ENCODE results near the gene TMEM141.
A peak's percentile ranks its signal among the peaks of the same experiment; 100 is the strongest.
"Not testable (repeated sequence)": the region's sequence is repeated elsewhere in the genome, so short reads cannot be mapped to it uniquely, and the experiment has no call there.

TMEM141 gene

DNA sequence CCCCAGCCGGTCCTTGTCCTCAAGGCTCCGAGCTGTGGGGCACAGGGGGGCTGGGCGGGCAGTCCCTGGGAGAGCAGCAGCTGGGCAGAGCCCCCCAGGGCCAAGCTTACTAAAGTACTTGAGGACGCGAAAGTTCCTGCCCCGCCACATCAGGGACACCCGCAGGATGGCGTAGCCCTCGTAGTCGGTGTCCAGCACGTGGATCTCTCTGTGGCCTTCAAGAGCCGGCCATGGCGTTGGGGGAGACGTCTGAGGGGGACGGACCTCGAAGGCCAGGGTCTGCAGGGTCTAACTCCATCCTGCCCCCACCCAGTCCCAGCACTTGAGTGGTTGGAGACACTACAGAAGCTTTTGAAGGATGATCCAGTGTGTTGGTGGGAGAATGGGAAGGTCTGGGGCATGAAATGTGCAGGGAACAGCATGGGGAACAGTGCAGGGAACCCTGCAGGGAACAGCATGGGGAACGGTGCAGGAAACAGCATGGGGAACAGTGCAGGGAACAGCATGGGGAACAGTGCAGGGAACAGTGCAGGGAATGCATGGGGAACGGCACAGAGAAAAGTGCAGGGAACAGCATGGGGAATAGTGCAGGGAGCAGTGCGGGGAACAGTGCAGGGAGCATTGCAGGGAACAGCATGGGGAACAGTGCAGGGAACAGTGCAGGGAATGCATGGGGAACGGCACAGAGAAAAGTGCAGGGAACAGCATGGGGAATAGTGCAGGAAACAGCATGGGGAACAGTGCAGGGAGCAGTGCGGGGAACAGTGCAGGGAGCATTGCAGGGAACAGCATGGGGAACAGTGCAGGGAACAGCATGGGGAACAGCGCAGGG, 35.6 kb upstream of the TMEM141 start:
- not testable (repeated sequence) for DNase-seq

DNA sequence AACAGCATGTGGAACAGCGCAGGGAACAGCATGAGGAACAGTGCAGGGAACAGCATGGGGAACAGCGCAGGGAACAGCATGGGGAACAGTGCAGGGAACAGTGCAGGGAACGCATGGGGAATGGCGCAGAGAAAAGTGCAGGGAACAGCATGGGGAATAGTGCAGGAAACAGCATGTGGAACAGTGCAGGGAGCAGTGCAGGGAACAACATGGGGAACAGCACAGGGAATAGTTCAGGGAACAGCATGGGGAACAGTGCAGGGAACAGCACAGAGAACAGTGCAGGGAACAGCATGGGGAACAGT, 35.1 kb upstream of the TMEM141 start:
- DNase-seq = no peak

DNA sequence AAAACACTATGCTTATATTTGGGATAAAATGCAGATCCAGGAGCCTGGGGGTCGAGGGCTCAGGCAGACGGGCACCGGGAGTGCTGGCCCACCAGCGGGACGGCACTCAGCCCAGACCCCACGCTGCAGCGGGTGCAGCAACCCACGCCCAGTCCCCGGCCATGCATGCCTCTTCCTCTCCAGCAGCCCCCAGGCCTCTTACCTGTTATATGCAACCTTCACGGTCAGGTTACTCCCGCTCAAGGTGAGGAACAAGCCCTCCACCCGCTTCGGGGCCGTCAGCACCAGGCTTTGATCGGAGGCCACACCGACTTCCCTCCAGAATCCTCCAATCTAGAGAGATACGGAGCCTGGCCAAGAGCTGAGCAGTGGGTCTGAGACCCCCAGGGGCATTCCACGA, 34.3 kb upstream of the TMEM141 start:
- DNase-seq = no peak

DNA sequence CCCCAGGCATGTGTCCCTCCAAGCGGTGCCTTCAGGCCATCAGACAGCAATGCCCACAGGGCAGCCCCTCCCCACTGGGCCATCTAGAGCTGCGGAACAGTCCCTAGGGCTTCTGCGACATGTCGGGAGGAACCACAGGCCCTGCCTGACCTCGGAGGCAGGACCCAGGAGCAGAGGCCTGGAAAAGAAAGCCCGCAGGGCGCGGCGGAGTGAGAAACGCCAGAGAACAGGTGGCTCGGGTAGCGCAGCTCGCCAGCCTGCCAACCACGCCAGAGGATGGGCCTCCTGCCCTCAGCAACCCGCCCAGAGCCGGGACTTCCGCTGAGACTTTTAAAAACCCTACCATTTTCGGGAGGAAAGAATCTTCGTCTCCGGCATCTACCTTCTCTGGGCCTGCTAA, 33.8 kb upstream of the TMEM141 start:
- no peak for DNase-seq

DNA sequence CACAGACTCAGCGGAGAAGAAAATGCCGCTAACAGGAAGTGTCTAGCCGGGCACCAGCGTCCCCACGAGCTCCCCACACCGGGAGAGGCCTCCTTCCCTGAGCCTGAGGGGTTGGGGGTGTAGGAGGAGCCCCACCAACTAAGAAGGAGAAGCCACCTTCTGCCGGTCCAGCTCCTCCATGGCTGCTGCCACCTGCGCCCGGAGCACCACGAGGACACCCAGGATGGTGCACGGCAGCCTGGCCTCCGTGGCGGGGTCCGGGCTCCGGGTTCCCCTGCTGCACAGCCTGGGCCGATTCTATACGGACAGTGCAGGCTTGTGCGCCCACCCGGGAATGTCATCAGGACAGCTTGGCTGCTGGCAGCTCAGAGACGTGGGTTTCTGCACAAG, 33.4 kb upstream of the TMEM141 start:
- no peak for DNase-seq

DNA sequence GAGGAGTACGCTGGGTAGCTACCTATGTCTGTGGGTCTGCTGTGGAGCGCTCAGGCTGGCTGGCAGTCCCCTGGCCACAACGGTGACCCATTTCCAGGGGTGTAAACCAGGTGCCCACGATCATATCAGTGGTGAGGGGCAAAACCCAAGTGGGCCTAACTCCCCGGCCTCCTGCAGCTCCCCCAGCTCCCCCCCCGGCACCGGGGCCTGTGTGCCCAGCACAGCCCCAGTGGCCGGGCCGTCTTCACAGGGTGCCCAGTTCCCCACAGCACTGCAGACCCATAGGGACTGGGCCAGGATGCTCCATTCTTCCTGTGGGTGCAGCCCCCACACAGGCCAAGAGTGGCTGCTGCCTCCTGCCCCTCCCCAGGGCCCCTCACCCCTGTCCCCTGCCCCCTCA, 32.1 kb upstream of the TMEM141 start:
- no peak for DNase-seq

DNA sequence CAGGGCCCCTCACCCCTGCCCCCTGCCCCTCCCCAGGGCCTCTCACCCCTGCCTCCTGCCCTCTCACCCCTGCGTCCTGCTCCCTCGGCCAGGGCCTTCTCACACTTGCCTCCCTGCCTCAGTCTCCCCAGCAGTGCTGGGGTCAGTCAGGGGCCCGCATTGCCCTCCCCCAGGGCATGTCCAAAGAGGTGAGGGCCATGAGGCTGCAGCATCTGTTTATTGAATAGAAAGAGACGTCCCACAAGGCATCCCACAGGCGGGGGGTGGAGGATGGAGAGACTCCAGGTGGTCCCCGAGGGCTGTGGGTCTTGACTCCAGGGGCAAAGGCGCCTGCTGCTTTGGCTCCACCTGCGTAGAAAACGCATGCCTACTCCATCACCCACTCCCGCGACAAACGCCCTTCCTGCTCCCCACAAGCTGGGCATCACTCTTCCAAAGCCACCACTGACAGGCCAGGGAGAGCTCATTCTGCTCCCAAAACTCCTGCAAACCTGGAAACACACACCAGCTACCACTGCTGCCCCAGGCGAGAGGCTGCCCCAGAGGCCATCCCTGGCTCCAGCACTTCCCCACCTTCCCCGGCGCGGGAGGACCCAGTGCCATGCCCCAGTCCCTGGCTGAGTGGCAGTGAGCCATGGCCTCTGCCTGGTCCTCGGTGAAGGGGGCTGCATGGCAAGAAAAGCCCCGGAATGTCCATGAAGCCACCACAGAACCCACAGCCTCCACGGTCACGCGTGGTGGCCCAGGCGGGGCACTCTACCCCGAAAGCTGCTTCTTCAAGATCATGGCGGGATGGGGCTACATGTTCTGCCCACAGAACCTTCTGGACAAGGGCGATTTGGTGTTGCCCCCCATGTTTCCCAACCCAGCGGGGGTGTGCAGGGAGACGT, 31.5 kb upstream of the TMEM141 start:
- no peak for DNase-seq

DNA sequence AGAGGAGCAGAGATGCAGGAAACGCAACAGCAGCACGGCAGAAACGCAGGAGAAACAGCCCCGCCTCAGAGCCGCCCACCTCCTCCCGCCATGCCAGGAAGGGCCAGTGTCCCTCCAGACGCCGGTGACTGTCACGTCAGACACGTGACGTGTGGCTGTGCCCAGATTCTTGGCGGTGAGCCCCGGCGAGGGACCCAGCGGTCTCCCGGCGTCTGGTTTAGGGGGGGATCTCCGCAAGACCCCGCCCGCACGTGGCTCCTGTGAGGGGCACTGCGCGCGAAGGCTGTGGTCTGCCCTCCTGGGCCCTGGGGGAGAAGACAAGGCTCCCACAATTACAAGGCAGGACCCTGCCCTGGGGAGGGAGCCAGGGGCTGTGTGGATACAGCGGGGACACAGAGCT, 30.7 kb upstream of the TMEM141 start:
- no peak for DNase-seq

DNA sequence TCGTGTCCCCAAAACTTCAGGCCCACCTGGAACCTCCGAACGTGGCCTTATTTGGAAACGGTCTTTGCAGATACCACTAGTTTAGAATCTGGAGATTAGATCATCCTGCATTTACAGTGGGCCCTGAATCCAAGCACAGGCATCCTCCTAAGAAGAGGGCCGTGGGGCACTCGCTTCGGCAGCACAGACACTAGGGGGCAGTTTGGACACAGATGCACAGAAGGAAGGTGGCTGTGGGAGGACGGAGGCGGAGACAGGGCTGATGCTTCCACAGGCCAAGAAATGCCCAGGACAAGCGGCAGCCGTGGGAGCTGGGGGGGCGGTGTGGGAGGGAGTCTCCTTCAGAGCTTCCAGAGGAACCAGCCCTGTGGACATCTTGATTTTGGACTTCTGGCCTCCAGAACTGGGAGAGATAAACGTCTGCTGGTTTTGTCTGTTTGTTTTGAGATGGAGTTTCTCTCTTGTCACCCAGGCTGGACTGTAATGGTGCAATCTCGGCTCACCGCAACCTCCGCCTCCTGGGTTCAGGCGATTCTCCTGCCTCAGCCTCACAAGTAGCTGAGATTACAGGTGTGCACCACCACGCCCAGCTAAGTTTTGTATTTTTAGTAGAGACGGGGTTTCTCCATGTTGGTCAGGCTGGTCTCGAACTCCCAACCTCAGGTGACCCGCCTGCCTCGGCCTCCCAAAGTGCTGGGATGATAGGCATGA, 30.2 kb upstream of the TMEM141 start:
- DNase-seq = peak; percentile 83

DNA sequence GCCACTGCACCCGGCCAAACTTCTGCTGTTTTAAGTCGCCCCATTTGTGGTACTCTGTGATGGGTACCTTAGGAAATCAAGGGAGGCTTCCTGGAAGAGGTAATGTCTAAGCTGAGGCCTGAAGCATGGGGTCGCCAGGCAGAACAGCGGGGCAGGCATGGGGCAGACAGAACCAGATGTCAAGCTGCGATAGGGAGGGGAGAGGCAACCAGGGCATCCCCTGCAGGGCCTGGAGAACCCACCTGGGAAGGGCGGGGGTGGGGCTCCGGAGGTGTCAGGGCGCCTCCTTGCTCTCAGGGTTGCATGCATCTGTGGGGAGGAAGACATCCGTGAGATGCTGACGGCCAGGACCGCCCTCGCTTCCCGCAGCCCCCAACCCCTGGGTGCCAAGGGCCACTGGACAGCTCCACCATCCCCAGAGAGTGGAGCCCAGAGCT, 29.6 kb upstream of the TMEM141 start:
- DNase-seq = no peak

DNA sequence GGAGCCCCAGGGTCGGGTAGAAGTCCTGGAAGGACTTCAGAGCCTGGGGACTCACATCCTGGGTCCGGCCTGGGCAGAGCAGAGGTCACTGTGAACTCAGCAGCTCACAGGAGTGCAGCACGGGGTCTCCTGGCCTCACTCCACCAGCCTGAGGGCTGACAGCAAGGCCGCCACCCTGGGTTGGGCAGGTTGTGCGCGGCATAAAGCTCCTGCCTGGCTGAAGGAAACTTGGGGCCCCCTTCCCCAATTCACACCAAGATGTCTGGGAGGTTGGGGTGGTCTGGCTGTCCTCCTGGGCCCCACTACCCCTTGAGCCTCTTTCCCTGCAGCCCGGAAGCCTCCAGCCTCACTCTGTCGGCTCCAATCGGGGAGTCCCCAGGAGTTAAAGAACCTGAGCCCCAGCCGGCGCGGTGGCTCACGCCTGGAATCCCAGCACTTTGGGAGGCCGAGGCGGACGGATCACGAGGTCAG, 28.9 kb upstream of the TMEM141 start:
- DNase-seq = no peak

DNA sequence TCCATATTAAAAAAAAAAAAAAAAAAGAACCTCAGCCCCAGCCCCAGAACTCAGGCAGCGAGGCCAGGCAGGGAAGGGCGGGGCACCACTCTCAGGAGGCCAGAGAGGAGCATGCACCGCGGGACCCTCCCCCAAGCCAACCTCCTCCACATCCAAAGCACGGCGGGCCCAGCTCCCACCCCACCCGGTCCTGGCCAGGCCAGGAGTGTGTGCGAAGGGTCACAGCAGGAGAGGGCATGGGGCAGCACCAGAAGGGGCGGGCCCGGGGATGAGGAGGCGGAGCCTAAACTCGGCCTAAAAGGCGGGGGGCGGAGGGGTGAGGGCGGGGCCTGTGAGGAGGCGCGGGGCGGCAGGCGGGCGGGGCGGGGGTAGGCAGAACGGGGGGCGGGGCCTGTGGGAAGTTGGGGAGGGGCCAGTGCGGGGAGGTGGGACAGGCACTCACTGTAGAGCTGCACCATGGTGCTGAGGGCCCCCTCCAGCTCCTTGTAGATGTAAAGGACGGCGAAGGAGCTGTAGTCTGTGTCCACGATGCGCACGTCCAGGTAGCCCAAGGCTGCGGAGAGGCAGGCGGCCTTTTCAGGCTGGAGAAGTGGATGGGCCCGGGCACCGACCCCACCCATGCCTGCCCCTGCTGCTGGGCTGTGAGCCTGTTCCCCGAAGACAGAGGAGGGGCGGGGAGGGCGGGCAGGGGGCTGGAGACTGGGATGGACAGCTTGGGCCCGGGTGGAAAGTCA, 28.1 kb upstream of the TMEM141 start:
- DNase-seq = peak; percentile 92

DNA sequence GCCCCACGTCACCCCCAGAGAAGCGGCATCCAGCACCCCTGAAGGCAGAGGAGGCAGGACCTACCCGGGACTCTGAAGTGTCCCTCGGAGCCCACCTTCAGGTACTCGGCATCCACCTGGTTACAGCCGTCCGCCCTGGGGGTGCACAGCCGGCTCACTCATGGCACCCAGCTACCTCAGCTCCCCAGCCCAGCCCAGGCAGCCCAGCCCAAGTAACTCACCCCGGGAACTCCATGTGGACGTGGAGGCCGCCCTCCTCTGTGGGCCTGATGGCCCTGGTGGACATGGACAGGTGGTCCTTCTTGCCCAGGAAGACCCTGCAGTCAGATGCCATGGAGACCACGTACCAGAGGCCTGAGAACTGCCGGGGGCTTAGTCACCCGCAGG, 27.5 kb upstream of the TMEM141 start:
- no peak for DNase-seq

DNA sequence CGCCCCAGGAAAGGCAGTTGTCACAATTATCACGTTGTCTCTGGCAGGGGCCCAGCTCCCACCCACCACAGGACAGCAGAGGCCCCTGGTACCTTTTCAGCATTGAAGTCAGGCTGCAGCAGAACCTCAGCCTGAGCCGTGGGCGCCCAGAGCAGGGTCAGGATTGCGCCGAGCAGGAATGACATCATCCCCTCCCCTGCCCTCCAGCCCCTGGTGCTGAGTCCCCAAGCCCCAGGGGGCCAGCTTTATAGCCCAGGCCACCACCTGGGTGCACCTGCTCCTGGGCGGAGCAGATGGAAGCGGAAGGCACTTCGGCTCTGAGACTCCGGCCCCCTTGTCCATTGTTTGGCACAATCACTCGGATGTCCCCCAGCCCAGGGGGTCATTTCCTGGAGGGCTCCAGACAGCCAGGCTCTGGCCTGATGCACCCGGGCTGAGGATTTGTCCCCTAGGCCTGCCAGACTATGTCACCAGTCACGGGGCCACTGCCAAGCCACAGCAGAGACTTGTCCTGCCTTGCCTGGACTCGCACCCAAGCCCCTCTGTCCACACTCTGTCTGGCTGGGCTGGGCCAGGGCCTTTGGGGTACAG, 26.7 kb upstream of the TMEM141 start, which contains the start of gene LCN15:
LCN15 (minus strand) TSS at position 218 of the 591 bp plus-strand sequence; CDS start at position 188, 30 bp downstream.
- no peak for DNase-seq

DNA sequence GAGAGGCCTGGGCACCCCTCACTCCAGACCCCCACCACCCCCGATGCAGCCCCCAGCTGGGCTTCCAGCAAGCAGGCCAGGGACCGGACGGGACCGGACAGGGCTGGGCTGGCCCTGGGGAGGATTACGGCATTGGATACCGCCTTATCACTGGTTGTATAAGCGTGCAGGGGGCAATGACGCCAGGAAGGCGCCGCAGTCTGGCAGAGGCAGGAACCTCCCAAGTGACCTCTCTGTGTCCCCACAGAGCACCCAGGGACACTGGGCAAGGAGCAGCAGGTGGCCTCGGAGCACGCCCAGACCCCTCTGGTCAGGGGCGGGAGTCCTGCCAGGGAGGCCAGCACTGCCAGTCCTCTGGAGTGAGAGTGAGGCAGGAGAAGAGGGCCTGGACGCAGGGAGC, 26.1 kb upstream of the TMEM141 start:
- no peak for DNase-seq

DNA sequence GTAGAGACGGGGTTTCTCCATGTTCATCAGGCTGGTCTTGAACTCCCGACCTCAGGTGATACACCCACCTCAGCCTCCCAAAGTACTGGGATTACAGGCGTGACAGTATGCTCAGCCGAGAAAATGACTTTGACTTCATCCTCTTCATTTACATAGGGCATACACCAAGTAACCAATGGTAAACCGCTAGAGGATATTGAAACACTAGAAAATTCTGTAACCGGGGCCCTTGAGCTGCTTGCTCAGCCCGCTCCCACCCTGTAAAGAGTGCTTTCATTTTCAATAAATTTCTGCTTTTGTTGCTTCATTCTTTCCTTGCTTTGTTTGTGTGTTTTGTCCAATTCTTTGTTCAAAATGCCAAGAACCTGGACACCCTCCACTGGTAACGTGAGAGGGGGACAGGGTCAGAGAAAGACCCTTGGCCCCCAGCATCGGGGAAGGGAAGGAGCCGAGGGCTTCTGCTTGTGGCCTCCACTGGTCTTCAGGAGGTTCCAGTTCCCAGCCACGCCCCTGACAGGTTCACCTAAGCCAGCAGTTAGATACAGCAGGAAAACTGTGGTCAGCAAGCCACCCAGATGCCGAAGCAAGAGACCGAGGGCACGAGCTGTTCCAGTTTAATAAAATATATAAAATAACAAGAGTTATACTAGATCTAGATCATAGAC, 25.3 kb upstream of the TMEM141 start:
- DNase-seq = not testable (repeated sequence)

DNA sequence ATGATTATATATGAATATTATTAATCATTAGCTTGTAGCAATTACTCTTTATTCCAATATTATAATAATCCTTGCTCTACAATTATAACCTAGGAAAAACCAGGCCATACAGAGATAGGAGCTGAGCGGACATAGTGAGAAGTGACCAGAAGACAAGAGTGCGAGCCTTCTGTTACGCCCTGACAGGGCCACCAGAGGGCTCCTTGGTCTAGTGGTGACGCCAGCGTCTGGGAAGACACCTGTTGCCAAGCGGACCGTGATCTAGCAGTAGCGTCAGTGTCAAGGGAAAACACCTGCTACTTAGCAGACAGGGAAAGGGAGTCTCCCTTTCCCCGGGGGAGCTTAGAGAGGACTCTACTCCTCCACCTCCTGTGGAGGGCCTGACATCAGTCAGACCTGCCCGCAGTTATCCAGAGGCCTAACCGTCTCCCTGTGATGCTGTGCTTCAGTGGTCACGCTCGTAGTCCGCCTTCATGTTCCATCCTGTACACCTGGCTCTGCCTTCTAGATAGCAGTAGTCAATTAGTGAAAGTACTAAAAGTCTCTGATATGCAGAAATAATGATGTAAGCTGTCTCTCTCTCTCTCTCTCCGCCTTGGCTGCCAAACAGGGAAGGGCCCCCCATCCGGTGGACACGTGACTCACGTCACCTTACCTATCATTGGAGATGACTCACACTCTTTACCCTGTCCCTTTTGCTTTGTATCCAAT, 24.6 kb upstream of the TMEM141 start:
- peak; percentile 83 for DNase-seq

DNA sequence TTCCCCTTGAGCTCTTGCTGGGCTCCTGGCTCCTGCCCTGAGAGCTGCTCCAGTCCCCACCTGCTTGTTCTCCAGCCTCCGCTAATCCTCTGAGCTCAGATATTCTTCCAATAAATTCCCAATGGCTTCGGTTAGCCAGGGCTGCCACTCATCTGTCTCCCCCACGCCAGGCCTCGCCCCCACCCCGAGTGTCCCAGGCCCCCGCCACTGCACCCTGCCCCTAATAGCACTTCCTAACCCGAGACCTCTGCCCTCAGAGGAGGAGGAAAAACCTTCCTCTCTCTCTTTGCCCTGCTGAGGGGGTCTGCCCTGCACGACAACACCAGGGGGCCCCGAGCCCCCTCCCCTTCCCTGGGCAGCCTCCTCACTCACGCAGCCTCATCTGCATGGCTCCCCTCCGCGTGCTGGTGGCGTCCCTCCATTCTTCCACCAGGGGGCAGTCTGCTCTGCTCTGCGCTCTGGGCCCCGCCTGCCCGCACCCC, 21.4 kb upstream of the TMEM141 start:
- DNase-seq = peak; percentile 78

DNA sequence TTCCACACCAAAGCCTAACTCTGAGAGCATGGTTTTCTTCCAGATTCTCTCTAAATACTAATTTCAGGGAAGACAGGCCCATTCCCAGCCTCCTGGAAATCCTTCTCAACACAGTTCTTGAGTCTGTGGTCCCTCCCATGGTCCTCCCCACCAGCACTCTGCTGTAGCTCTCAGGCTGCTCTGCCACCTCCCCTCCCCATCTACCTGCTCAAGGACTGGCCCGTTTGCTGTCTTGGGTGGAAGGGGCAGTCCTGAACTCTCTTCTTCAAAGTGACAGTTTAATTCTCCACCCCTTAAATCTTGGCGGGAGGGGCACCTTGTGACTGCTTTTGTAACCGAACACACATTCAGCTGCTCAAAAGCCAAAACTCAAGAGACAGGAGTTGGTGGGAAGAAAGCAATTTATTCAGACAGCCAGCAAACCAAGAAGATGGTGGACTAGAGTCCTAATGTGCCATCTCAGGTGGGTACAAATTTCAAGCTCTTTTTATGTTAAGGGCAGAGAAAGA, 19.2 kb upstream of the TMEM141 start:
- no peak for DNase-seq

DNA sequence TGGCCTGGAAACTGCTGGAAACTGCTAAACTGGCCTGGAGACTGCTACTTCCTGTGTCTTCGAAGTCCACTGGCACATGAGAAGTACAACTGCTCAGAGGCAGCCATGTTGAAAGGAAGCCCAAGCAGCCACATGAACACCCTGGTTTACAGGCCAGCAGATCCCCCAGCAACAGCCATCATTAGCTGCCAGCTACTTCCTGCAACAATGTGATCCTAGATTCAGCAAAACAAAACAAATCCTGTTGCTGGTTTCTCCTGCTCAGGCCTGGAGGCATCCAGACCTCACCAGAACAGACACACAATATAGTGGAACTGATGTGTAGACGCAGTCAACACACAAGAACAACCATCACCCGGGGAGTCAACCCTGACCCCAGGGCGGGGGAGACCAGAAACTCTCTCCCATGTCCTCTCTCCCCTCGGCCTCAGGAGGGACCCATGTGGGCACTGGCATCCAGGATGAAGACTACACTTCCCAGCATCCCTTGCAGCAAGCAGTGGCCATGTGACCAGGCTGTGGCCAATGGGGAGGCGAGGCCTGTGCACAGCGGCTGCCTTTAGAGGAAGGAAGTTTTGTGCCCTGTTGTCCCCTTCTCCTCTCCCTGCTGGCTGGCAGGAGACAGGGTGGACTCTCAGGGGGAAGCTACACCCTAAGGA, 17.6 kb upstream of the TMEM141 start:
- DNase-seq = peak; percentile 76
